Mesothelial cell of epicardium (in vitro differentiated cells): Measurements from ENCODE around the gene ARL4D. TPM values are rescaled to one million over a fixed set of nuclear protein-coding genes. Genes with fewer than 3 reads are reported as not detected.

Experiments used
- DNase-seq, 2 experiments: peaks; one replicate each; pipeline ENCODE4 v3.0.0; 2021; ENCODE audit warnings: low spot score in 2 of 2; ENCODE audit not compliant: unreplicated experiment in 2 of 2
- H3K27ac Mint-ChIP-seq: 2 replicates; pipeline ENCODE4 v1.8.0; 2021; ENCODE audit warnings: mixed read lengths
- H3K27me3 Mint-ChIP-seq: 2 replicates; pipeline ENCODE4 v1.8.0; 2021; ENCODE audit warnings: low read depth, mixed read lengths
- H3K36me3 Mint-ChIP-seq: 2 replicates; pipeline ENCODE4 v1.8.0; 2021; ENCODE audit warnings: mixed read lengths
- H3K4me1 Mint-ChIP-seq: 2 replicates; pipeline ENCODE4 v1.8.0; 2021; ENCODE audit warnings: mixed read lengths
- H3K4me3 Mint-ChIP-seq: 2 replicates; pipeline ENCODE4 v1.8.0; 2021; ENCODE audit warnings: mild to moderate bottlenecking, moderate library complexity, mixed read lengths
- H3K9me3 Mint-ChIP-seq: 2 replicates; pipeline ENCODE4 v1.8.0; 2021; ENCODE audit warnings: mixed read lengths
- CTCF ChIP-seq: fragments of 200-600 bp; sonication (generic); IDR thresholded peaks from one replicate; pipeline ENCODE4 v1.5.0; 2021; ENCODE audit warnings: antibody characterized with exemption; ENCODE audit not compliant: unreplicated experiment
- total RNA-seq: library from RNA; stranded (reverse); gene quantifications from 3 replicates; pipeline ENCODE4 v1.2.1, GENCODE V29; 2021

ARL4D gene
- total RNA-seq, 1 donor from 2014 or later, result 8.1 TPM

- H3K9me3 Mint-ChIP-seq, result peaks cover 20% of the 10 kb centered on the region
- H3K4me1 Mint-ChIP-seq, result peaks cover 12% of the 10 kb centered on the region
- no peak overlapping the region for H3K4me3 Mint-ChIP-seq
- no peak for TF ChIP-seq CTCF
- H3K27me3 Mint-ChIP-seq, result no peaks in the 10 kb centered on the region
- H3K36me3 Mint-ChIP-seq, result peaks cover 2% of the 10 kb centered on the region
- no peak overlapping the region for H3K27ac Mint-ChIP-seq
- no peak for DNase-seq
Measured at GRCh38 chr17:43384476-43384862, 14.3 kb upstream of the ARL4D start.

- no peak overlapping the region for H3K4me3 Mint-ChIP-seq
- peaks cover 13% of the 10 kb centered on the region for H3K9me3 Mint-ChIP-seq
- no peaks in the 10 kb centered on the region for H3K27me3 Mint-ChIP-seq
- H3K36me3 Mint-ChIP-seq, result peaks cover 2% of the 10 kb centered on the region
- TF ChIP-seq CTCF, result no peak
- DNase-seq, result no peak
- peaks cover 16% of the 10 kb centered on the region for H3K4me1 Mint-ChIP-seq
- H3K27ac Mint-ChIP-seq, result no peak overlapping the region
Measured at GRCh38 chr17:43385046-43385831, 13.6 kb upstream of the ARL4D start.

GRCh38 chr17:43388359-43389045 is 10.3 kb upstream of the ARL4D start:
- peak; percentile 73 to 91 for DNase-seq
- no peaks in the 10 kb centered on the region for H3K36me3 Mint-ChIP-seq
- H3K4me3 Mint-ChIP-seq, result peak overlapping the region; percentile 83
- no peaks in the 10 kb centered on the region for H3K9me3 Mint-ChIP-seq
- H3K4me1 Mint-ChIP-seq, result peaks cover 16% of the 10 kb centered on the region
- TF ChIP-seq CTCF, result no peak
- H3K27me3 Mint-ChIP-seq, result no peaks in the 10 kb centered on the region
- H3K27ac Mint-ChIP-seq, result peak overlapping the region; percentile 98

GRCh38 chr17:43389046-43389947 is 9.5 kb upstream of the ARL4D start:
- H3K27me3 Mint-ChIP-seq, result no peaks in the 10 kb centered on the region
- no peaks in the 10 kb centered on the region for H3K36me3 Mint-ChIP-seq
- H3K4me1 Mint-ChIP-seq, result peaks cover 21% of the 10 kb centered on the region
- no peaks in the 10 kb centered on the region for H3K9me3 Mint-ChIP-seq
- DNase-seq, result peak in 1 of 2 experiments; percentile 64
- peak; percentile 84 for TF ChIP-seq CTCF
- H3K27ac Mint-ChIP-seq, result peak overlapping the region; percentile 98
- H3K4me3 Mint-ChIP-seq, result peak overlapping the region; percentile 83

- Mint-ChIP-seq H3K27me3 (no peaks in the 10 kb centered on the region), H3K36me3 (no peaks in the 10 kb centered on the region), H3K4me3 (no peak overlapping the region), H3K4me1 (peaks cover 12% of the 10 kb centered on the region), H3K27ac (no peak overlapping the region), H3K9me3 (no peaks in the 10 kb centered on the region)
- TF ChIP-seq CTCF, result no peak
- DNase-seq, result no peak
Measured at GRCh38 chr17:43392397-43392796, 6.4 kb upstream of the ARL4D start.
